Natural killer cell treated with Interleukin-12 subunit alpha and Interleukin-12 subunit beta and Interleukin-15 and Interleukin-18, amount 100 ng/mL, for 72 hours (primary cell): ENCODE data around the gene SCRN1. TPM values are rescaled to one million over a fixed set of nuclear protein-coding genes. Genes with fewer than 3 reads are reported as not detected.

Source experiments
- ATAC-seq, 2 donors: fragments of 150-1000 bp; cut with Tn5 transposase in 1 of 2; sonication (Bioruptor Pico), chemical (Tn5 transposase) in 1 of 2; 2 replicates each; pipeline ENCODE4 v1.10.0; 2021
- DNase-seq: peaks from one replicate; pipeline ENCODE4 v3.0.0; 2022; ENCODE audit warnings: low spot score
- H3K27ac Mint-ChIP-seq, 2 donors: 1 replicate in 1 of 2; 2 replicates in 1 of 2; pipeline ENCODE4 v1.8.0; 2022; ENCODE audit warnings: mixed read lengths in 2 of 2, mild to moderate bottlenecking in 1 of 2, moderate library complexity in 1 of 2
- H3K27me3 Mint-ChIP-seq, 2 donors: 1 replicate in 1 of 2; 2 replicates in 1 of 2; pipeline ENCODE4 v1.8.0; 2022; ENCODE audit warnings: mixed read lengths in 2 of 2
- H3K36me3 Mint-ChIP-seq: one replicate; pipeline ENCODE4 v1.8.0; 2022; ENCODE audit warnings: mixed read lengths
- H3K4me1 Mint-ChIP-seq, 2 donors: 1 replicate in 1 of 2; 2 replicates in 1 of 2; pipeline ENCODE4 v1.8.0; 2022; ENCODE audit warnings: low read depth in 2 of 2, mixed read lengths in 2 of 2, mild to moderate bottlenecking in 1 of 2
- H3K4me3 Mint-ChIP-seq: one replicate; pipeline ENCODE4 v1.8.0; 2022; ENCODE audit warnings: mixed read lengths
- H3K9me3 Mint-ChIP-seq: 2 replicates; pipeline ENCODE4 v1.8.0; 2022; ENCODE audit warnings: mixed read lengths
- total RNA-seq, 2 donors: library from RNA; stranded (reverse); gene quantifications; one replicate each; pipeline ENCODE4 v1.2.3, GENCODE V29; 2022

SCRN1 gene
- total RNA-seq, 2 donors from 2014 or later = 9.0 to 19.5 TPM

DNA sequence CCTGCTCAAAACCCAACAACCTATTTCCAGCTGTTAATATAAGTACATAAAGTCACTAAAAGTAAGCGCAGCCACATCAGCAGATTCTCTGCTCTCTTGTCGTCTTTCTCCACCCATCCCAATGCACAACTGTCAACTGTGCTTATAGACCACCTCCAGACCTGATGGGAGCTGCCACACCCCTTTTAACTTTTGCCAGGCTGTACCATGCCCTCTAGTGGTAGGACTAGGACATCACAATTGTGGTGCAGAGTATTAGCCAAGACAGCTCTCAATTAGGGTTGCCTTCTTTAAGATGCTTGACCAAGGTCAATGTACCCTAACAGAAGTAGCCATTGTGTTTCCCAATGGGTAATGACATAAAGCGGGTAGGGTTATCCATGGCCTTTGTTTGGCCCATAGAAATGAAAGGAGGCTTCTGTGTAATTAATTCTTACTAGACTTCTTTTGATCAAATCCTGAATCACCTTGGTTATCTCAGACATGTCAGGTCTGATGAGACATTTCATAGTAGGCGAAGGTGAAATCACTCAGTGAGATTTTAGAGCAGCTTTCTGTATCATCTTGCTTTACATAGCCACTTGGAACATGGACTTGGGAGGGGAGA is 68.1 kb downstream of the SCRN1 start:
- no peak overlapping the region for H3K27ac Mint-ChIP-seq
- no peaks in the 10 kb centered on the region for H3K9me3 Mint-ChIP-seq
- ATAC-seq = peak; percentile 78 to 79
- H3K4me1 Mint-ChIP-seq = peaks cover 0 to 5% of the 10 kb centered on the region in 2 donors
- H3K4me3 Mint-ChIP-seq = no peak overlapping the region
- H3K36me3 Mint-ChIP-seq = no peaks in the 10 kb centered on the region
- DNase-seq = no peak
- no peaks in the 10 kb centered on the region for H3K27me3 Mint-ChIP-seq

DNA sequence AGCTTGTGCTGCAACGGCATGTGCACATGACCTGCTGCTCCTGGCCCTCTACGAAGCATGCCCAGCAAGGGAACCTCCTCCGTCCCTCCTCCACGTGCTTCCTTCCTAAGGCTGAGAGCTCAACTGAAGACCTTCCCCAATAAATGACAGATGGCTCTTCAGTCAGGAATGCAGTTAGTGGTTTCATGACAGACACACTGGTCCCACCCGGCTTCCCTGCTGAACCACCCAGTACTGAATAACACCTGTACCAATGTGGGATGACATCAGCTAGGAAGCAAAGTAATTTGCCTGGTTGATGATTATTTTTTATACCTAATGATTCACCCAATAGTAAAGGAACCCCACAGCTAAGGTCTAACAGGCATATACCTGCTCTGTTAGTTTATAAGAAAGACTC is 69.1 kb downstream of the SCRN1 start:
- Mint-ChIP-seq H3K4me1 (peaks cover 0 to 5% of the 10 kb centered on the region in 2 donors), H3K27me3 (no peaks in the 10 kb centered on the region), H3K9me3 (no peaks in the 10 kb centered on the region), H3K27ac (no peak overlapping the region), H3K36me3 (no peaks in the 10 kb centered on the region), H3K4me3 (no peak overlapping the region)
- no peak for ATAC-seq
- no peak for DNase-seq

DNA sequence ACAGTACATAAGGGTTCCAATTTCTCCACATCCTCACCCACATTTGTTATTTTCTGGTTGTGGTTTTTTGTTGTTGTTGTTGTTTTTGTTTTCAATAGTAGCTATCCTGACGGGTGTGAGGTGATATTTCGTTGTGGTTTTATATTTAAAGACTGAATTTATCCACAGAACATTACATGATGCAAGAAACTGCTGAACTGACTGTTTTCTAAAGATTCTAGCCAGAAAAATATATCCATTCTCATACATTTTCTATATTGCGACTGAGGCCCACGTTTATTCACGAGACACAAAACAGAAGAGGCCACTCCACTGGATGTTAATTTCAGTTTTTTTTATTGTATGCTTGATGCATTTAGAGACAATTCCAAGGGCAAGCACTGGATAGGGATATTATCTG is 69.8 kb downstream of the SCRN1 start:
- no peak for DNase-seq
- H3K36me3 Mint-ChIP-seq = no peaks in the 10 kb centered on the region
- ATAC-seq = no peak
- no peaks in the 10 kb centered on the region for H3K27me3 Mint-ChIP-seq
- no peak overlapping the region for H3K27ac Mint-ChIP-seq
- H3K9me3 Mint-ChIP-seq = no peaks in the 10 kb centered on the region
- H3K4me3 Mint-ChIP-seq = no peak overlapping the region
- H3K4me1 Mint-ChIP-seq = peaks cover 0 to 5% of the 10 kb centered on the region in 2 donors

DNA sequence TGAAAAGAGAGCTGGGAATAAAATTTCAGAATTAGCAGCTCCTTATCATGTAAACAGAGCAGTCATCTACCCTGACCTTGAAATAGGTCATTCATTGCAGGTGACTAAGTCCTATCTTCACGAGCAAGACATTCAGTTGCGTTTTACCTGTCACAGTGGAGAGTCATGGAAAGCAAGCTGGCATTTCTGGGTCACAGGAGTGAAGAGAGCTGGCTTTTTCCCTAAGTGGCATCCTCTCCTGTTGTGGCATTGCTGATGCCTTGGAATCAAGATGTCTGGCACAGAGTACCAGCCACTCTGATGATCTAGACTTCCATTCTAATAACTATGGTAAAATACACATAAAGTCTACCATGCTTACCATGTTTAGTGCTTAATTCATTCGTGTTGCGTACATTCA is 70.8 kb downstream of the SCRN1 start:
- DNase-seq = no peak
- H3K4me1 Mint-ChIP-seq = peaks cover 0 to 2% of the 10 kb centered on the region in 2 donors
- H3K27me3 Mint-ChIP-seq = no peaks in the 10 kb centered on the region
- H3K4me3 Mint-ChIP-seq = no peak overlapping the region
- no peaks in the 10 kb centered on the region for H3K9me3 Mint-ChIP-seq
- H3K27ac Mint-ChIP-seq = no peak overlapping the region
- H3K36me3 Mint-ChIP-seq = no peaks in the 10 kb centered on the region
- ATAC-seq = no peak

DNA sequence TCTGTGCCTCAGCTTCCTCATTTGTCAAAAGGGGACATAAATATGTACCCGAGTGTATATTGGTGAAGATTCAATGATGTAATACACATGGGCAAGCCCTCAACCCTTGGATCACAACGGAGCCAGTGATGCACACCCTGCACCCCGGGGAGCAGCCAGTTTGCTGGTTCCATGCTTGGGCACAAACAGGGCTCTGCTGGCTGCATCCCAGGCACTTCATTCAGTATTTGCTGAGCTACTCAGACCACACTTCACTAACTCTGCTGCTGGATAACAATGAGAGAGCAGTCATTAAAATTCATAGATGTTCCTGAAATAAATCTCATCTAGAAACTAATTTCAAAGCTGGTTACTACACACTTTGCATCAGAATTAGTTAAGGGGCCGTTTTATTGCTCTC is 72.0 kb downstream of the SCRN1 start:
- H3K4me3 Mint-ChIP-seq = no peak overlapping the region
- H3K27ac Mint-ChIP-seq = no peak overlapping the region
- DNase-seq (no peak), ATAC-seq (no peak)
- H3K4me1 Mint-ChIP-seq = peaks cover 0 to 2% of the 10 kb centered on the region in 2 donors
- no peaks in the 10 kb centered on the region for H3K9me3 Mint-ChIP-seq
- H3K27me3 Mint-ChIP-seq = no peaks in the 10 kb centered on the region
- no peaks in the 10 kb centered on the region for H3K36me3 Mint-ChIP-seq

DNA sequence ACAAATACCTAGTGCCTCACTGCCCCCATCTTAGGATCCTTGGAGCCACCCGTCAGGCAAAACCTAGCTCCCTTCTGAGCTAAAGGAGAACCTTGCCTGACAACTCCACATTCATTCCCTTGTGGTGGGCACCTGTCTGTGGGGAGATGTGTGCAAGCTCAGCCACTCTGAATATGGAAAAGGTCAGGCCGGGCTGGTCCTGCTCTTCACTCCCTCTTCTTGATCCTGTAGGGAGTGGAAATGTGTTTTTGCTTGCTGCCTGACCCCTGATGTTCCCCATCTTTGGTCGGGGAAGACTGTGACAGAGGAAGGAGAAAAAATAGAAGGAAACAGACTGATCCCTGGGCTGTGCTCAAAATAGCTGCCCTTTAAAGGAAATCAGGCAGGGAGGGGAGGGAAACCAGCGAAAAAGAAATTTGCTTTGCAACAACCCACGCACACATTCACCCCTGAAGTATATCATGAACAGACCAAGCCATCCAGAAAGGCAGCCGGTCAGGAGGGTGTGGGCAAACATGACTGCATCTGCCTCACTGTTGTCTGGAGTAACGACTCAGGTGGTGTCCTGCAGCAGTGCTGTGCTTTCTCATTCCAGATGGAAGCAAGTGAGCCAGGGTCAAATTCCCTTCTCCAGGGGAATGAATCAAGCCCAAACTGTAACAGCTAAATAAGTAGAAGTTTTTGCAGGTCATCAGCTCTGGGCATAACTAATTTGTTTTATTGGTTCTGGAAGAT is 74.0 kb downstream of the SCRN1 start:
- H3K36me3 Mint-ChIP-seq = no peaks in the 10 kb centered on the region
- no peak overlapping the region for H3K4me3 Mint-ChIP-seq
- DNase-seq (no peak), ATAC-seq (no peak)
- H3K27me3 Mint-ChIP-seq = no peaks in the 10 kb centered on the region
- H3K9me3 Mint-ChIP-seq = no peaks in the 10 kb centered on the region
- H3K27ac Mint-ChIP-seq = no peak overlapping the region
- no peaks in the 10 kb centered on the region for H3K4me1 Mint-ChIP-seq

DNA sequence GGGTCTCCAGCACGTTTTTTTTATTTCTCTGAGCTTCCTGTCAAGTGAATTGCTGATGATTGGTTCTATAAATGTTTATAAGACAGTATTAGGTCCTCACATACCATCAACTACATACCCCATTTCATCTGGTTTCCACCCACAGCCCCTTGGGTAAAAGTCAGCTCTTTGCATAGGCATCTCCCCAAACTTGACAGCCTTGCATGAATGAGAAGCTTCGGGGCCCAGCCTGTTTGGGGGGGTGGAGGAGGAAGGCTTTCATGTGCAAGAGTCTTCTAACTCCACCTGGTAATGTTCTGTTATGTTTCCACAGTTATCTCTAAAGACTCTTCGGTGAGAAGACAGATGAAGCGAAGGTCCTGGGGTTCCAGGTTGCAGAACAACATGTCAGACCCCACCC is 75.4 kb downstream of the SCRN1 start:
- DNase-seq = no peak
- no peak for ATAC-seq
- H3K4me3 Mint-ChIP-seq = no peak overlapping the region
- H3K27ac Mint-ChIP-seq = no peak overlapping the region
- no peaks in the 10 kb centered on the region for H3K9me3 Mint-ChIP-seq
- no peaks in the 10 kb centered on the region for H3K4me1 Mint-ChIP-seq
- H3K27me3 Mint-ChIP-seq = peaks cover 0 to 5% of the 10 kb centered on the region in 2 donors
- H3K36me3 Mint-ChIP-seq = no peaks in the 10 kb centered on the region

DNA sequence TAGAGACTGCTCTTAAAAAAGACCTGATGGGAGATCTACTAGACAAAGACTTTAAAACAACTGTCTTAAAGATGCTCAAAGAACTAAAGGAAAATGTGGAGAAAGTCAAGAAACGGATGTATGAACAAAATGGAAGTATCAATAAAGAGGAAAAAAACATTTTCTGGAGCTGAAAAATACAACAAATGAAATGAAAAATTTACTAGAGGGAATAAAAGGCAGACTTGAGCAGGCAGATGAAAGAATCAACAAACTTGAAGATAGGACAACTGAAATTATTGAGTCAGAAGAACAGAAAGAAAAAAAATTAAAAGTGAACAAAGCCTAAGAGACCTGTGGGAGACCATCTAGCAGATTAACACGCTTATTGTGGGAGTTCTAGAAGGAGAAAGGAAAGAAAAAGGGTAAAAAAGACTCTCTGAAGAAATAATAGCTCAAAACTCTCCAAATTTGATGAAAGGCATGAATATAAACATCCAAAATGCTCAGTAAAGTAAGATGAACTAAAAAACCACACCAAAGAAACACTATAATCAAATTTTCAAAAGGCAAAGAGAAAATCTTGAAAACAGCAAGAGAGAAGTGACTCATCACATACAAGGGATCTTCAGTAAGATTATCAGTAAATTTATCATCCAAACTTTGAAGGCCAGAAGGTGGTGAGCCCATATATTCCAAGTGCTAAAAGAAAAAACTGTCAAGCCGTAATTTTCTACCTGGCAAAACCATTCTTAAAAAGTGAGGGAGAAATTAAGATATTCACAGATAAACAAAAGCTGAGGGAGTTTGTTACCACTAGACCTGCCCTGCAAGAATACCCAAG is 83.2 kb downstream of the SCRN1 start:
- Mint-ChIP-seq H3K4me1 (no peaks in the 10 kb centered on the region), H3K4me3 (no peak overlapping the region), H3K36me3 (peaks cover 20% of the 10 kb centered on the region), H3K9me3 (peaks cover 18% of the 10 kb centered on the region), H3K27me3 (peaks cover 4 to 20% of the 10 kb centered on the region in 2 donors), H3K27ac (no peak overlapping the region)
- ATAC-seq = no peak
- DNase-seq = no peak

DNA sequence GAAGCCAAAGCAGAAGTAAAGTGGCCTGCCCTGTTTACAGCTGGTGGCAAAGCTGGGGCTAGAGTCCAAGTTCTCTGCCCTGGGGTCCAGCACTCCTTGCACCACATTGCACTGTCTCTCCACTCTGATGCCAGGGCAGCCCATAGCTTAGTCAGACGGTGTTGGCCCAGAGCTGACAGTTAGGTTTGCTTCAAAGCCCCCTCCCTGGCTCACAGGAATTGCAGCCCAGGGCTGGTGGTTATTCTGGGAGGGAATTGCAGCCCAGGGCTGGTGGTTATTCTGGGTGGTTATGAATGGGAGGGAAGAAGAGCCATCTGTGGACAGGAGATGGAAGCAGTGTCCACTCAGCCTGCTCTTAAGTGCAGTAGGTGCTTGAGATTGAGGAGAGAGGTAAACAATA is 88.9 kb downstream of the SCRN1 start:
- Mint-ChIP-seq H3K36me3 (peaks cover 2% of the 10 kb centered on the region), H3K27ac (no peak overlapping the region), H3K9me3 (peaks cover 4% of the 10 kb centered on the region), H3K4me3 (no peak overlapping the region), H3K27me3 (peaks cover 26 to 27% of the 10 kb centered on the region in 2 donors), H3K4me1 (no peaks in the 10 kb centered on the region)
- DNase-seq (no peak), ATAC-seq (peak in 1 of 2 donors; percentile 45)

DNA sequence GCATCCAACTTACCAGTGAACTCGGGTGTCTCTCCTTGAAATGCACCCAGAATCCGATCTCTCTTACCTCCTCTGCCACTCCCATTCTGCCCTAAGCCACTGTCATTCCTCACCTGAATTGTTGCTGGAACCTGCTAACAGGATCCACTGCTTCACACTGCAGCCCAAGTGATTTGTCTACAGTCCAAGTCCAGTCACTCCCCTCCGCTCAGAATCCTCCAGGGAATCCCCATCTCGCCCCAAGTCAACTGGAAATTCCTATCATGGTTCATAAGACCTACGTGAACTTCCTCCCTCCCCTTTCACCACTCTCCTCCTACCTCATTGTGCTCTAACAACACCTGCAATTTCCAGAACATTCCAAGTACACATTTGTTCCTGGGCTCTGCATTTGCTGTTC is 91.3 kb downstream of the SCRN1 start:
- peaks cover 24% of the 10 kb centered on the region in 2 donors for H3K27me3 Mint-ChIP-seq
- no peak overlapping the region for H3K4me3 Mint-ChIP-seq
- H3K9me3 Mint-ChIP-seq = no peaks in the 10 kb centered on the region
- H3K4me1 Mint-ChIP-seq = no peaks in the 10 kb centered on the region
- no peaks in the 10 kb centered on the region for H3K36me3 Mint-ChIP-seq
- no peak overlapping the region for H3K27ac Mint-ChIP-seq
- DNase-seq (no peak), ATAC-seq (no peak)

DNA sequence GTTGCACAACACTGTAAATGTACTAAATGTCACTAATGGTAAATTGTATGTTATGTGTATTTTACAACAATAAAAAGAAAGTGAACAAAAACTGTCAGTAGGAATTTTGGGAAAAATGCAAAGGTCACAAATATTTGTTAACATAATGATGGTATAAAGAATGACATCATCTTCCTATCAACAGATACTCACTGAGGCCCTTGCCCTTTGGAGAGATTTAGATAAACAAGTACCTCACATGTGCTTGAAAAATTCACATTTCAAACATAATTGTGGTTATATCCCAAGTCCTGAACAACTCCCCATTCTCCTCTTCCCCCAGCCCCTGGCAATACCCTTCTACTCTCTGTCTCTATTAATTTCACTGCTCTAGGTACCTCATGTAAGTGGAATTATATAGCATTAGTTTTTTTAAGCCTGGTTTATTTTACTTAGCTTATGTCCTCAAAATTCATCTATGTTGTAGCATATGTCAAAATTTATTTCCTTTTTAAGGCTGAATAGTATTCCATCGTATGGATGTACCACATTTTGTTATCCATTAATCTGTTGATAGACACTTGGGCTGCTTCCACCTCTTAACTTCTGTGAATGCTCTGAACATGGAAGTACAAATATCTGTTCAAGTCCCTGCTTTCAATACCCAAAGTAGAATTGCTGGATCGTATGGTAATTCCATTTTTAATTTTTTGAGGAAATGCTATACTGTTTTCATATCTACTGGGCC is 92.8 kb downstream of the SCRN1 start:
- no peak overlapping the region for H3K4me3 Mint-ChIP-seq
- DNase-seq (no peak), ATAC-seq (no peak)
- H3K36me3 Mint-ChIP-seq = no peaks in the 10 kb centered on the region
- H3K9me3 Mint-ChIP-seq = no peaks in the 10 kb centered on the region
- no peak overlapping the region for H3K27ac Mint-ChIP-seq
- no peaks in the 10 kb centered on the region for H3K4me1 Mint-ChIP-seq
- peaks cover 24% of the 10 kb centered on the region in 2 donors for H3K27me3 Mint-ChIP-seq

DNA sequence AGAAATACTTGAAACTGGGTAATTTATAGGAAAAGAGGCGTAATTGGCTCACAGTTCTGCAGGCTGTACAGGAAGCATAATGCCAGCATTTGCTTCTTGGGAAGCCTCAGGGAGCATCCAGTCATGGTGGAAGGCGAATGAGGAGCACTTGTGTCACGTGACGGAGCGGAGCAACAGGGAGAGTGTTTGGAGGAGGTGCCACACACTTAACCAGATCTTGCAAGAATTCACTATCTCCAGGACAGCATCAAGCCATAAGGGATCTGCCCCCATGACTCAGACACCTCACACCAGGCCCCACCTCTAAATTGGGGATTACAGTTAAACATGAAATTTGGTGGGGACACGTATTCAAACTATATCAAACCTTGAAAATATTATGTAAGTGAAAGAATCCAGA is 94.0 kb downstream of the SCRN1 start:
- no peak overlapping the region for H3K4me3 Mint-ChIP-seq

DNA sequence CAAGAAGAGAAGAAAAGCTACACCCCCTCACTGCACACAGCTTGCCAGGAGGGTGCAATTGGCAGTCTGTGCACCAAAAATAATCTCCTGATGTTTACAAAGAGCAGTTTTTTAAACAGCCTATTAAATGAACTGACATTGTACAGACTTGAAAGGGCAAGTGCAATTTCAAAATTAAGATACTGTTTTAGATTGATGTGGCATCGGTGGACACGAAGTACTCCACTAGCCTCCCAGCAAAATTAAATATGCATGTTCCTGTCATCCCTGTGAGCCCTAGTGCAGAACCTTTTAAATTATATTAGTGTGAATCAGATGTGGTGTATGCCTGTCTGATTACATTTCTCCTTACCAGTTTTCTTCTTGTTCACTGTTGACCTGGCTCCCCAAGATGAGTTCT is 95.3 kb downstream of the SCRN1 start:
- Mint-ChIP-seq H3K27ac (no peak overlapping the region), H3K9me3 (no peaks in the 10 kb centered on the region), H3K36me3 (no peaks in the 10 kb centered on the region), H3K4me3 (no peak overlapping the region), H3K27me3 (peaks cover 21 to 22% of the 10 kb centered on the region in 2 donors), H3K4me1 (no peaks in the 10 kb centered on the region)
- DNase-seq = no peak
- no peak for ATAC-seq

More for the DNA sequence above, 94.0 kb downstream of the SCRN1 start:
- no peaks in the 10 kb centered on the region for H3K36me3 Mint-ChIP-seq
- DNase-seq (no peak), ATAC-seq (no peak)
- H3K27me3 Mint-ChIP-seq = peaks cover 21 to 24% of the 10 kb centered on the region in 2 donors
- no peak overlapping the region for H3K27ac Mint-ChIP-seq
- H3K9me3 Mint-ChIP-seq = no peaks in the 10 kb centered on the region
- no peaks in the 10 kb centered on the region for H3K4me1 Mint-ChIP-seq
